LNCAP (cell line): ENCODE results near the gene MAP7D2.

ENCODE experiments used
- CTCF ChIP-seq: fragments of 450-650 bp; IDR thresholded peaks from 2 replicates; pipeline ENCODE4 v1.5.1; 2017; ENCODE audit warnings: mild to moderate bottlenecking

Gene MAP7D2

GRCh38 chrX:20141281-20142220 is 24.8 kb upstream of the MAP7D2 start, which contains the start of gene EIF1AX:
Gene EIF1AX (minus strand): TSS chrX:20141838. CDS start chrX:20141640, 198 bp downstream.
- TF ChIP-seq CTCF = no peak

GRCh38 chrX:20140420-20140819 is 23.7 kb upstream of the MAP7D2 start:
- no peak for TF ChIP-seq CTCF

- no peak for TF ChIP-seq CTCF
These were observed 23.3 kb upstream of the MAP7D2 start for GRCh38 chrX:20139966-20140365.

GRCh38 chrX:20135944-20136343 is 19.2 kb upstream of the MAP7D2 start:
- no peak for TF ChIP-seq CTCF

- no peak for TF ChIP-seq CTCF
These were observed 16.0 kb upstream of the MAP7D2 start for GRCh38 chrX:20132666-20133065.

GRCh38 chrX:20130357-20130756 is 13.7 kb upstream of the MAP7D2 start:
- TF ChIP-seq CTCF = no peak

GRCh38 chrX:20129547-20129946 is 12.8 kb upstream of the MAP7D2 start:
- TF ChIP-seq CTCF = no peak
